Right forelimb (tissue), 1 donor: ENCODE results near the gene ASIC2.
A peak's percentile ranks its signal among the peaks of the same experiment; 100 is the strongest.

ENCODE experiments used
- DNase-seq: peaks from one replicate; pipeline ENCODE4 v3.0.0-alpha.2; 2018

ASIC2 gene

GRCh38 chr17:33055746-33056145 lies 237.3 kb downstream of the ASIC2 start:
- DNase-seq: no peak

GRCh38 chr17:33055171-33055611 lies 237.9 kb downstream of the ASIC2 start:
- DNase-seq: no peak

- DNase-seq: no peak
Observed at GRCh38 chr17:33054412-33054811, 238.7 kb downstream of the ASIC2 start.

DNA sequence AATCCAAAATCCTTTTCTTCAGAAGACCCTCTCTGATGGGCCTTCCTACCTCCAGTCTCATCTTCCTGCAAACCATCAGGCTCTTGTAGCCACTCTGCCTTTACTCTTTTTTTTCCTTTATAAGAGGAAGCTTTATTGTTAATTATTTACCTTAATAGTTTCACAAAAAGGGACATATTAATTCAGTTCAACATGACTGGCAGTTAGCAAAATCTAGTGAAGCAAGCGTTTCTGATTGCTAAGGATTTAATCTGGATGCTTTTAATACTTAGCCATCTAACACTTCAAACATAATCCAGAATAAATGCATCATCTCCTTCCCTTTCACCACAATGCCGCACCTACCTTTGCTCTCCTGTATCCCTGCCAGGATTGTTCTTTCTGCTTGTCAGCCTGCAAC lies 239.4 kb downstream of the ASIC2 start:
- DNase-seq: no peak

- no peak for DNase-seq
Observed at GRCh38 chr17:33052856-33053255, 240.2 kb downstream of the ASIC2 start.

GRCh38 chr17:33050611-33051140 lies 242.4 kb downstream of the ASIC2 start:
- no peak for DNase-seq

- DNase-seq: no peak
Observed at GRCh38 chr17:33049781-33050414, 243.2 kb downstream of the ASIC2 start.

- no peak for DNase-seq
Observed at GRCh38 chr17:33046361-33047255, 246.5 kb downstream of the ASIC2 start.

DNA sequence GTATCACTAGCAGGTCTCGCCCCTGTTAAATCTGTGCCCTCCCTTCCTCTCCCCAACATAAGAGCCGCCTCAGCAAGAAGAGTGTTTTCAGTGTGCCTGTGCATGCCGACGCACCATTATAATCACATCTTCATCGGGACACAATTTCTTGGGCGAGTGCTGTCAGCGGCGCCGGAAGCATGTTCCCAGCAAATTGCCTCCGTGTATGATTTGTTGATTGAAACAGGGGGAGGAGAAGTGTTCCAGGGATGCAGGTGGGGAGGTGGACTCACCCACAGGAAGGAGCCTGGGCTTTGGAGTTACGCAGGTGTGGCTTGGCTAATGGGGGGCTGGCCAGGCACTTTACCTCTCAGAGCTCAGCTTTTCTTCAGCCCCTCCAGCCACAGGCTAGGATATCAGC lies 247.9 kb downstream of the ASIC2 start:
- DNase-seq: no peak

DNA sequence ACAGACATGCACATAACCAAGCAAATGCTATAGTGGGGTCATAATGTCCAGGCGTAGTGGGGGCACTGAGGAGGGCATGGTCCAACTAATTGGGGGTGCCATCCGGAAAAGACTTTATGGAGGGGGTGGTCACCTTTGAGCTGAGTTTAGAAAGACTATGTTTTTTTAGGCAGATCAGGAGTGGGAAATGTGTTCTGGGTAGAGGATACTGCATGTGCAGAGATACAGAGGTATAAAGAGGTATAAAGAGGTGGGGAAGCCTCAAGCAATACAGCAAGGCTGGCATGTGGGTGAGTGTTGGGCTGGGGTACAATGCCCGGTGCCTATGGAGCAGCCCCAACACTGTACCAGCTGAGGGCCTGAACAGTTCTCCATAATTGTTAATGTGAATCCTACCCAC lies 248.3 kb downstream of the ASIC2 start:
- no peak for DNase-seq

GRCh38 chr17:33040461-33040860 lies 252.6 kb downstream of the ASIC2 start:
- peak; percentile 16 for DNase-seq

GRCh38 chr17:33039874-33040273 lies 253.2 kb downstream of the ASIC2 start:
- no peak for DNase-seq

DNA sequence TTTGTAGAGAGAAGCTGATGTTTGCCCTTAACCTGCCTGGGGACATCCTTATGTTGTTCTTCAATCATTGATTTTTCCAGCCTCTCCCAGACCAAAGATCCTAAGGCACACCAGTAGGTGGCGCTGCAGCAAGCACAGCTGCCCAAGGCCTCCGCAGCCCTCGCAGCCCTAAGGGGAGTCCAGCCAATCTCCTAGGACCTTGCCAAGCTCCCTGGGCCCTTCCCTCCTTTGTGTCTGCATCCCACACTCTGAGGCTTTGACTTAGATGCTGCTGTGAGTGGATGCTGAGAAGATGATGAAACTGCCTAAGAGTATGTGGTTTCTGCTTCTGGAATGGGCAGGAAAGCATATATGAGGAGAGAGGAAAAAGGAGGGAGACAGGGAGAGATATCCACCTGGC lies 254.4 kb downstream of the ASIC2 start:
- peak; percentile 50 for DNase-seq

- DNase-seq: no peak
Observed at GRCh38 chr17:33033176-33033575, 259.9 kb downstream of the ASIC2 start.

GRCh38 chr17:33028778-33029177 lies 264.3 kb downstream of the ASIC2 start:
- DNase-seq: no peak

GRCh38 chr17:33028061-33028460 lies 265.0 kb downstream of the ASIC2 start:
- no peak for DNase-seq

- DNase-seq: no peak
Observed at GRCh38 chr17:33024688-33025486, 268.2 kb downstream of the ASIC2 start.

DNA sequence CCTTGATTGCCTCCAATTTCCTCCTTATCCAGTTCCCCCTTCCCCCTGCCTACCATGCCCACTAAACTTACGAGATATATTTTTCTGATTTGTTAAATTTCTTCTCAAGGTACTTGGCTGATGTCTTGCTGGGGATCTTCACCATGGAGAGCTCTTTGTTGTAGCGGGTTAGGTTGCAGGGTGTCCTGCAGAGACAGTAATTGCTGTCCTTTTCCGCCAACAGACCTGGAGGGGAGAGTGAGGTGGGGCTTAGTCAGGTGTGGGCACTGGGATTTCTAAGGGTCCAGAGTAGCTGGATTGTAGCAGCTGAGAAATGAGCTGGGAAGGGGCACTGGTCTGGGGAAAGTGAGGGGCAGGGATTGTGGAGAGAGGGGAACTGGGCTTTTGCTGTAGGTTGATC lies 269.3 kb downstream of the ASIC2 start:
- no peak for DNase-seq

- DNase-seq: no peak
Observed at GRCh38 chr17:33021731-33022408, 271.2 kb downstream of the ASIC2 start.

GRCh38 chr17:33019161-33019890 lies 273.8 kb downstream of the ASIC2 start:
- DNase-seq: no peak

DNA sequence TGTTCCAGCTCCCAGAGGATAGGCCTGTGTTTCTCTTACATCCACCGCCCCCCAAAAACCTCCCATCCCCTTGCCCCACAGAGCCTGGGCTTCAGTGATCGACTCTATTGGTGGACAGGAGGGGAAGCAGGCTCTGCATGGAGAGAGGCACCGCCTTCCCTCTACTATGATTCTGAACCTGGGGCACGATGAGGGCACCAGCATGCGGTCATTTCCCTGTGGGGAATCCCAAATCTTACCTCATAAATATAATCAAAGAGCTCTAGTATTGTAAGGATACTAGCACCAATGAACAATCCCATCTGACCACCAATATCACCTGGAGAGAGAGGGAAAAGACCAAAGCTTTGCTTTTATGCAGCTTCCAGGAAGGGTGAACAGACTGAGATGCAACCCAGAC lies 275.7 kb downstream of the ASIC2 start:
- DNase-seq: no peak

DNA sequence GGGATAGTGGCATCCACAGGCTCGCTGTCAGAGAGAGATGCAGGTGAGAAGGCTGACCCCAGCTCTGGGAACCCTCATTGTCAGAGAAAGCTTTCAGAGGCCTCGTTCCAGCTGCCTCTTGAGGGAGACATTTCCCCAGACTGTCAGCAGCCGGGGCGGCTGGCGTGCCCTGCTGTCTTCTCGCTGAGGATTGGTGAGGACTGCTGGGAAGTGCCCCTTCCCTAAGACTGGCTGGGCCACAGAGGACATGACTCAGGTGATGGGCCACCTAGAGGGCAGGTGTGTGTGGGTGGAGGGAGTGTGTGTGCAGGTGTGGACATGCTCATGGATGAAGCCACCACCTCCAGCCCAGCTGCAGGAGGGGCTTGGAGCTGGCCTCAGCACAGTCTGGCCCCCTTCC lies 276.2 kb downstream of the ASIC2 start:
- DNase-seq: no peak
